ENCODE measurements around the gene DYNC1H1.

The DYNC1H1 gene

DNA sequence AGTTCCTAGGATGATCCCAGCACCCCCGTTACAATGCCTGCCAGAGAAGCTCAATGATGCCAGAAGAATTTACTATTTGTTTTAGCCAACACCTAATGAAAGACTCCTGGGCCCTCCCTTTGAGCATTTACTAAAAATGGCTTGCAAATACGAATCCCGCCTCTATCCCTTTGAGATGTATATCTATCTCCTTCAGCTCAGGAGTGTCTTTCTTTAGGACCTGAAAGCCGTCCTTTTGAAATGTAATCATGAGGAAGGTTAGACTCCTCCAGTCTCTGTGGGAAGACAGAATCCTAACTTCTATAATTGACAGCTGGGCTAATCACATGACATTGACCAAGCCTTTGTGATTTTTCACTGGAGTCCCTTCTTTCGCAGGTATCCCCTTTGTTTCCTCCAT lies 19.2 kb upstream of the DYNC1H1 start:
- no peak for DNase-seq

DNA sequence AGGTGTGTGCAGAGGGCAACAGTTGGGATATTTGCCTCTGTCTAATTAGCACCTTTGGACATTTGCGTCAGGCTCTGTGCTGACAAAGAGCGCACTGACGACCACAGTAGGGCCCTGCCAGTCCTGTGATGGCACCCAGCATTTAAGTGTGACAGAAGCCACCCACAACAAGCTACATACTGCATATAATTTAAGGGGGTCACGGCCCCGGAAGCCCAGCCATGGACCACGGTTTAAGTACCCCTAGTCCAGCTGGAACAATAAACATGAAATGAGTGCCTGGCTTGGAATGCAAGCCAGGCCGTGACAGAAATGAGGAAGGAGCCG lies 16.8 kb upstream of the DYNC1H1 start:
- DNase-seq, result peak; percentile 15

DNA sequence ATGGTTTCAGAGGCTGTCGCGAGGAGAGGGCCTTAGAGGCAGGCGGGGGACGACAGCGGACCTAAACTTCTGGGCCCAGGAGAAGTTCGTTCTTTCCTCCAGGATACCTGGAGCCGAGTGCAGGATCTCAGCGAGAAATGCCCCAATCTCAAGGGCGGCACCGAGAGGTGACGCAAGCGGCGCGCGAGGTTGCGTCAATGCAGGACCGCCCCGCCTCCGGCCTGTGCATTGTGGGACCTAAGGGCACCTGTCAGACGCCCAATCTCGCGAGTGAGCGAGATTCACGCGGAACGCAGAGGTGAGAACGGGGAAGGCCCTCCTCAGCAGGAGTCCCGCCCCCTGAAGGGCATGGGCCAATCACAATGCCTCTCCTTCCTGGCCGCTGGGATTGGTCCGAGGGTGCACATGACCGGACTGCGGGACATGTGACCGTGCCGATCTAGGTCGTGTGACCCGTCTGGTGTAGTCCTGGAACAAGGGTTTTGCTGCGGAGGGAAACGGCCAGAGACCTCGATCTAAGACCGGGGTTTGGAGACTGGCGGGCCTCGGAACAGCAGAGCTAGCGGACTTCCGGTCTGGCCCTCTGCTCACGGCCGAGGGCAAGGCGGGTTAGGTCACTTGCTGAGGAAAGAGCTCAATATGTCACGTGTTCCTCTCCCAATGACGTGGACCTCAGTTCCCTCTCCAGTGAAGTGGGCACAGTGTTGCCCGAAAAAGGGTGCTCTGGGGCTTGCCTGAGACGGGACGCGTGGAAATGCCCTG lies 16.3 kb upstream of the DYNC1H1 start:
- peak; percentile 99 for DNase-seq

DNA sequence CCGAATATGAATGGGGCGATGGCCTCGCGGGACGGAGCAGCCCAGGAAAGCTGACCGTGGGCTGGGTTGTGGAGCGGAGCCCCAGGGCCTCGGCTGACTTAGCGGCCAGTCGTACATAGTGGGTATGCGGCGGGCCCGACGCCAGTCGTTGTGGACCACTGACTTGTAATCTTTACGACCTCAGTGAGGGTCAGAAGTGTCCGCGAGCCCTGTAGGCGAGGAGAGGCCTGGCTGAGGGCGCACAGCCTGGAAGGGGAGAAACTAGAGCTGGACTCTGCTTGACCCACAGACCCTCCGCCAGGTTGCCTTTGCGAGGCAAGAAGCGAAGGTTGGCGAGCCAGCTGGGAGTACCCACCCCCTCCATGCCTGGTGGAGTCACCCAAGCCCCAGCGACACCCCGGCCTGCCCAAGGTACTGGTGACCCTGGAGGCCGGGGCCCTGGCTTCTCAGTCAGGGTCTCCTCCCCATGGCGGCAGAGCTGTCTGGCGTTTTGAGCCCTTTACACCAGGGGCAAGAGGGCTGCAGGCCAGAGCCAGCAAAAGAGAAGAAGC lies 15.6 kb upstream of the DYNC1H1 start:
- no peak for DNase-seq

DNA sequence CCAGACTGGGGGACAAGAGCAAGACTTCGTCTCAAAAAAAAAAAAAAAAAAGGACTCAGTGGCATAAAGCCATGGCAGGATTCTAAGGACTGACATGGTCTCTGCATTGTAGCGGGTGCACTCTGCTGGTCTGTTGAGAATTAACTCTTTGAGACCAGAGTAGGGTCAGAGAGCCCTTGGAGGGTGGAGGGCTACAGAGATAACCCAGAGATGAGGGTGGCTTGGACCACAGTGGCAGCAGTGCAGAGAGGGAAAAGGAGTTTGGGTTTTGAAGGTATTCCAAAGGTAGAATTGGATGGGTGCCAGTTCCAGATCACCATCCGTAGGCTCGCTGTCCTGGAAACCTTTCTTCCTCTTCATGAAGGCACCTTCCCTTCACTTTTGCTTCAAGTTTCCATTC lies 14.3 kb upstream of the DYNC1H1 start:
- DNase-seq, result no peak

DNA sequence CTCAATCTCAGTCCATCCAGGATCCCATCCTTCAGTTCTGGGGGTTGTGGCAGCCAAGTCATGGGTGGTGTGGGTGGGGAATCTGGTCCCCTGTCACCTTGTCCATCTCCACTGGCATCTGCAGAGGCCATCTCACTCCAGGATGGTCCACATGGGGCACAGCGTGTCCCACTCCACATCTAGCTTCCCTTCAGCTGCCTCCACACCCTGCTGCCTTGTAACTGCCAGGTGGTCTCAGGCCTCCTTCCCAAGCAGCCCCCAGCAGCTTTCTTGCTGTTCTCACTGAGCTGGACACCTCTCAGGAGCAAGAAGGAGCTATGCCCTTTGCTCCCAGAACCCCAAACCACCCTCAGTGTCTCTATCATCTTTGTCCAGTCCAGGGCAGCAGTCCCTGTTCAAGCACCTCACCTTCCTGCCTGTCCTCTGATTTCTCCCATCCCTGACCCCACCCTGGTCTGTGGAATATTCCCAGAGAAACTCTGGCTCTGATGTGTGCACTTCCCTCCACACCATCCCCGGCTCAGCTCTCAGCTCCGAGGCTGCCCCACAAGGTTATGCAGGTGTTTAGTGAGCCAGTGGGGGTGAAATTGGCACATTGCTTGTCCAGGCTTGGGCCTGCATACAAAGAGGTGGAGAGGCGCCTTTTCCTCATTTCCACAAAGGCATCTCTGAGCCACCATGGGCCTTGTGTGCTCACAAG lies 13.7 kb upstream of the DYNC1H1 start:
- no peak for DNase-seq

DNA sequence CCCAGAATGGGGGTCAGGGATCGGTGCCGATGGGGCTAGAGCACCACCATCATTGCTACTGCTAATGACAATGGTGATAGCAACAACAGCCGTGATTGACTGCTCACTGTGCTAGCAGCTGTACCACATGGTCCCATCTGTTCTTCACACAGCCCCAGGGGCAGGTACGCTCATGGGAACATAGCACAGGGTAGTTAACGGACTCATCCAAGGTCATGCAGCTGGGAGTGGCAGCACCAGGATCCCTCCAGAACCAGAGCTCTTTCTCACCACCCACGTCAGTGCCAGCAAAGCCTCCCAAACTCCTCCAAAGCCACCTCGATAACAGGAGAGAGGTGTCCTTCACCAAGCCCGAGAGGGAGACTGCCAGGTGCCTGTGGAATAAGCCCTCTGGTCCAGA lies 11.2 kb upstream of the DYNC1H1 start:
- no peak for DNase-seq

DNA sequence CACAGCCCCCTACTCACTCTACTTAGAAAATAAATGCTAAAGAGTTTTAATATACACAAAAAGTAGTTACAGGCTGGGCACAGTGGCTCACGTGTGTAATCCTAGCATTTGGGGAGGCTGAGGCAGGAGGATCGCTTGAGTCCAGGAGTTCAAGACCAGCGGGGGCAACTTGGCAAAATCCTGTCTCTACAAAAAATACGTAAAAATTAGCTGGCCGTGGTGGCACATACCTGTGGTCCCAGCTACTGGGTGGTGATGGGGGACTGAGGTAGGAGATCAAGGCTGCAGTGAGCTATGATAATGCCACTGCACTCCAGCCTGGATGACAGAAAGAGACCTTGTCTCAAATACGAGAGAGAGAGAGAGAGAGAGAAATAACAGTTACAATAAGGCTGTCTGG lies 9.9 kb upstream of the DYNC1H1 start:
- DNase-seq, result no peak

DNA sequence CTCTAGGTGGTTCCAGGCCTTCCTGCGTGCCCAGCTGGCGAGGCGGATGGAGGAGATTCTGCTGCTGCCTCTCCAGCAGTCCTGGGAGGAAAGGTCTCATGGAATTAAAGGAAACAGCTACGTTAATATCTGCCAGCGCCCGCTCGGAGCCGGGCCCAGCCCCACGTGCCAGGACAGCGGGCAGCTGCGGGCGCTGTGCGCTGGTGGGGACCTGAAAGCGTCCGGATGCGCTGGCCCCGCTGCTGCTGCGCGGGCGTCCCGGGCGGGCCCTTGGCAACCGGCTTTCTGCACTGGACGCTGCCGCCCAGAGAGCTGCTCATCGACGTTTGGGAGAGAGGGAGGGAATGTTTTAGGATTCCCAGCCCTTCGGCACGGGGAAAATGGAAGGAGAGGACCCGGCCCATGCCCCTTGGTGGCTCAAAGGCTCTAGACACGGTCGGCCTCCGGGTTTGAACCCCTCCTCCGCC lies 8.6 kb upstream of the DYNC1H1 start:
- no peak for DNase-seq

DNA sequence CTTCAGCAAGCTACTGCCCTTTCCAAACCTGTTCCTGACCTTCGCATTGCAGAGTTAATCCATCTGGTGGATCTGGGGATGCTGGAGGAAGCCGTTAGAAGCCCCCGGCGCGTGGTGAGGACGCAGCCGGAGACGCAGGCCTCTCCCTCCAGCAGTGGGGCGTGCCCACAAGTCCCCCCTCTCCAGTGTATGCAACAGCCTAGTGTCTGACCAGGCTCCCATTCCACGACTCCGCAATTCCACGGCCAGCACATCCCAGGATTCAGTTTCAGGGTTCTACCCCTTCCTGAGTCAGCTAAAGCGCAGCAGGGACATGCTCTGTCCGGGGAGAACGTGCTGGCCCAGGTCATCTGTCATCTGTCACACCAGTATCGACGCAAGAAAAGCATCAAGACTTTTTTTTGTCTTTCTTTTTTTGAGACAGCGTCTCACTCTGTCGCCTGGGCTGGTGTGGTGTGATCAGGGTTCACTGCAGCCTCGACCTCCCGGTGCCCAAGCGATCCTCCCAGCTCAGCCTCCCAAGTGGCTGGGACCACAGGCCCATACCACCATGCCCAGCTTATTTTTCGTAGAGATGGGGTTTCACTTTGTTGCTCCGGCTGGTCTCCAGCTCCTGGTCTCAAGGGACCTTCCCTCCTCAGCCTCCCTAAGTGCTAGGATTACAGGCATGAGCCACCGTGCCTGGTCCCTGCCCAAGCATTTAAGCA lies 8.0 kb upstream of the DYNC1H1 start:
- DNase-seq, result no peak

DNA sequence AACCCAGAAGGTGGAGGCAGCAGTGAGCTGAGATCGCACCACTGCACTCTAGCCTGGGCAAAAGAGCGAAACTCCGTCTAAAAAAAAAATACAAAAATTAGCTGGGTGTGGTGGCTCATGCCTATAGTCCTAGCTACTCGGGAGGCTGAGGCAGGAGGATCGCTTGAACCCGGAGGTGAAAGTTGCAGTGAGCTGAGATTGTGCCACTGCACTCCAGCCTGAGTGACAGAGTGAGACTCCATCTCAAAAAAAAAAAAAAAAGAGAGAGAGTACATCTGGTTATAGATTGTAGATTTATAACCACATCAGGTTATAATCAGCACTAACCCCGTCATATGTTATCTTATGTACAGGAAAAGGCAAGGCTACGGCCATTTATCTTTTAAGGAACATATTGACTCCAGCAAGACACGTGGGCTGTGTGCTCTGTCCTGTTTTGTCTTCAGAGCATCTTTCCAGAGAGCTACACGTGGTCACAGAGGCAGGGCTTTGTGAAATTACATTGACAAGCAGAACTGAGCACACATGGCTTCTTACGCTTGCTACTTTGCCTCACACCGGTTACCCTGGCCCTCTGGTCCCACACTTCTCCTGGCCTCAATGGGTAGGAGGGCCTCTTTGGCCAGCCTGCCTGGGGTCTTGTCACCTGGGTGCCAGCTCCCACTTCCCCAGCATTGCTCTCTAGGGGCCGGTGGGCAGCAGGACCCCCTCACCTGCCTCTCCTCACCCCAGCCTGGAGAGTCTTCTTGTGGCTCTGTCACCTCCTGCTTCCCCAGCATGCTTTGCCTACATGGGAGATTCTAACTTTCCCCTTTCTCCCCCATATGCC lies 6.8 kb upstream of the DYNC1H1 start:
- no peak for DNase-seq

DNA sequence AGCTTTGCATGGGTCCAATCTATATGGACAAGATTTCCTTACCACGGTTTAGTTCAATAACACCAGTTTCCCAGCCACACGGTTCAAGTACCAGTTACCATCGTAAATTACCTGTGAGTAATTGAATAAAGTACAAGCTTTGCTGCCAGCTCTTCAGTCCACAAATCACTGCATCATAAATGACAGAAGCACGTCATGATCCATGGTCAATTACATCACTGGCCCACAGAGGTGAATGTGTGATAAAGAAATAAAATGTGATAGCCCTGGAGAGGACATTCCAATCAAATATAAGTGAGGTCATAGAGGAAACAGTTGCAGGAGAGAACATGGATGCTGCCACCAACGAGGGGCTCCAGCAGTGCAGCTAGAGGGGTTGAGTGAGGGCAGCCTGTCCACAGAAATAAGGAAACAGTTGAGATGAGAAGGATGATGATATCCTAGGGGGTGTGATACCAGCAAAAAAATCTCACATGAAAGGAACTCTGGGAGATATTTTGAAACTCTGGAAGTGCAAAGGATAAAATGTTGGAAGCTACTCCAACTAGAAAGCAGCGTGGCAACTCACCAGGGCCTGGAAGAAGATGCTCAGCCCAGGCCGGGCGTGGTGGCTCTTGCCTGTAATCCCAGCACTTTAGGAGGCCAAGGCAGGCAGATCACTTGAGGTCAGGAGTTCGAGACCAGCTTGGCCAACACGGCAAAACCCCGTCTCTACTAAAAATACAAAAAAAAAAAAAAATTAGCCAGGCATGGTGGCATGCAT lies 5.8 kb upstream of the DYNC1H1 start:
- no peak for DNase-seq

DNA sequence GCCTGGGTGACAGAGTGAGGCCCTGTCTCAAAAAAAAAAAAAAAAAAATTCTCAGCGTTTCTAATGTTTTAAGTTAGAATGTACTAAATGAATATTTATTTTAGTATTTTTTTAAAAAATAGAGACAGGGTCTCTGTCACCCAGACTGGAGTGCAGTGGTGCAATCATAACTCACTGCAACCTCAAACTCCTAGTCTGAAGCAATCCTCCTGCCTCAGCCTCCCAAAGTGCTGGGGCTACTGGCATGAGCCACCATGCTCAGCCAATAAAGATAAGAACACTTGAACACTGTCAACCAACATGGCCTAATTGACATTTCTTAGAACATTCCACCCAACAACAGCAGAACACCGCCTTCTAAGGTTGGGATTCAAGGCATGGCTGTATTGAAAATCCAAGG lies 5.1 kb upstream of the DYNC1H1 start:
- no peak for DNase-seq

DNA sequence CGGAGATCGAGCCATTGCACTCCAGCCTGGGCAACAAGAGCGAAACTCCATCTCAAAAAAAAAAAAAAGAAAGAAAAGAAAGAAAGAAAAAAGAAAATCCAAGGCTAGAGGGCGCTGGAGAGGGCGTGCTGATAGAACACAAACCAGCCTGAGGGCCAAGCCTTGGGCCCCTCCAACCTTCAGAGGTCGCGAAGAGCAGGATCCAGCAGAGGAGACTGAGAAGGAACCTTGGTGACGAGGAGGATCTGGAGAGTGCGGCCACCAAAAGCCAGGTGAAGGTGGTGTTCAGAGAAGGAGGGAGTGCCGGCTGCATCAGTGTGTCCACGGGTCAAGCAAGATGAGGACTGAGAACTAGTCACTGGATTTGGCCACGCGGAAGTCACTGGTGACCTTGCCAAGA lies 4.1 kb upstream of the DYNC1H1 start:
- DNase-seq, result peak; percentile 40

DNA sequence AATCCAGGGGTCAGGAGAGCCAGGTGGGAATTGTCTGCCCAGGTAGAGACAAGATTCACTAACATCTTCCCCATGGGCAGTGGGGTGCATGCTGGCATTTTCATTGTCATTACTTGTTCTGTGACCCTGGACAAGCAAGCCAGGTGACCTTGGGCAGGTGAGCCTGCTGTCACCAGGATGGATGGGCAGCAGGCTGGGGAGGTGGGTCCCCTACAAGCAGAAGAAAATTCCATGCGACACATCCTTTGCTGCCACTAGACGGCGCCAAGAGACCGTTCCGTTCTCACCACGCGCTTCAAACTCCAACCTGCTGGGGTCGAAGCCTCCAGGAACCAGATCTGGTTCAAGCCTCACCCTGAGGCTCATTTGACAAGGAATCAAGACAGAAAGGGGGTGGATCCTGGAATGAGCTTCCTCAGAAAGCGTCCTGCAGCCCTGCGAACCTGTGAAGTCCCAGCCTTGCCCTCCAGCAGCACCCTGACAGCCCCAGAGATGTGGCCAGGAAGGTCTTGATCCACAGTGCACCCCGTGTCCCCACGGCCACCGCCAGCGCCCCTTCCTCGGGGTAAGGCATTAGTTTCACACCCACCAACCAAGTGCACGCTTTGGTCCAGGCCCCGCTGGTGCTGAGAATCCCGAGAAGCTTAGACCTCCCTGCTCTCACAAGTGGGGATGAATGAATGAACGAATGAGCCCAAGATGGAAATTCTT lies 3.2 kb upstream of the DYNC1H1 start:
- peak; percentile 83 for DNase-seq

DNA sequence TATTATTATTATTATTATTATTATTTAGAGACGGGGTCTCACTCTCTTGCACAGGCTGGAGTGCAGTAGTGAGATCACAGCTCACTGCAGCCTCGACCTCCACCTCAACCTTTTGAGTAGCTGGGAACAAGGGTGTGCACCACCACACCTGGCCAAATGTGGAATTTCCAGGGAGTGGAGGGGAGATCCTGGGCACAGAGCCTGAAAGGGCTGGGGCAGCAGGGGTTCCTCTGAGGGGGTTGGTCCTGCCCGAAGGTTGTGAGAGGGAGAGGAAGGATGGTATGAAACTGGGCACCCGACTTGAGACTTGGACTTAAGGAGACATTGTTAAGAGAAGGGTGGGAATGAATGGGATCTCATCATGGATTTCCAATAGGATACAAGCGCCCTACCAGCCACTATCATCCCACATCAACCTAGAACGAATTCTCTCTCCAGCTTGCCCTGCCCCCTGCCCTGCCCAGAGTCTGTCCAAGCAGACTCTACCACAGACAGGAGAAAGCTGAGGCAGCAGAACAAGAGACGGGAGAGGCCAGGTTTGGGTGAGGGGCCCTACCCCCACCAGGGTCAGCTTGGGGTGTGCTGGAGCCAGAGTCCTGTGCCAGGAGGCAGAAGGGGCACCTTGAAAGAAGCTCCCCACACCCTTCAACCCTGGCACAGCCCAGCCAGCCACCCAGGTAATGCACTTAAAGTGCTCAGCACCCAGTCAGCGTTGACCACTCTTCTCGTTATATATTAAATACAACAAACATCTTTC lies 2.4 kb upstream of the DYNC1H1 start:
- no peak for DNase-seq

DNA sequence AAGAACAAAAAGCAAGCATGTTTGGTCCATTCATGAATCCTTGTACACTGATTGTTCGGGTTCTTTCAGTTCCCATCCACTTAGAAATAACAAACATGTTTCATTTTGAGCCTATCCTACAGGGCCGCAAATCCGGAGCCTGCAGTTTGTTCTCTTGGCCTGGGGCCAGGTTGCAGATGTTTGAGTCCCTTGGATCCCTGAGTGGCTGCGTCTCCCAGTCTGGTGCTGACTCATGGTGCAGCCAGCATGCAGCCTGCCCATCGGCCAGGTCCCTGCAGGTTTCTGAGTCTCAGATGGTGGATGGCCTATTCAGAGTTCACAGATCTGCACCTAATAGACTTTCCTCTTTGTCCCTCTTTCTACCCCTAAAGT lies 1.9 kb upstream of the DYNC1H1 start:
- DNase-seq, result no peak

DNA sequence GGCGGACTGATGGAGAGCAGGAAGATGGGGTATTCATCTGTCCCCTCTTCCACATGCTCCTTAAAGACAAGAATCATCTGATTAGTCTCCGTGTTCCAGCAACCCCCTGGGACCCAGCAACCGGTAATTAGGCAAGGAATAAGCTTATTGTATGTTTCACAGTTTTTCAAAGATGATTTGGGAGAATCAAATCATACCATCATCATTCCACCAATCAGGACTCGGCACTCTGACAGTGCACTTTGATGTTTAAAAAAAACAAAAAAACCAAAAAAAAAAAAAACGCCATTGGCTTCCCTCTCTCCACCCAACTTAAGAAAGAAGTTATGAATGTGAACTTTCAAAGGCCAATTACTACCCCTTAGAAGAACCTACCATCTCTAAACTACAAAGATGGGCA lies 1.3 kb upstream of the DYNC1H1 start:
- DNase-seq, result no peak

DNA sequence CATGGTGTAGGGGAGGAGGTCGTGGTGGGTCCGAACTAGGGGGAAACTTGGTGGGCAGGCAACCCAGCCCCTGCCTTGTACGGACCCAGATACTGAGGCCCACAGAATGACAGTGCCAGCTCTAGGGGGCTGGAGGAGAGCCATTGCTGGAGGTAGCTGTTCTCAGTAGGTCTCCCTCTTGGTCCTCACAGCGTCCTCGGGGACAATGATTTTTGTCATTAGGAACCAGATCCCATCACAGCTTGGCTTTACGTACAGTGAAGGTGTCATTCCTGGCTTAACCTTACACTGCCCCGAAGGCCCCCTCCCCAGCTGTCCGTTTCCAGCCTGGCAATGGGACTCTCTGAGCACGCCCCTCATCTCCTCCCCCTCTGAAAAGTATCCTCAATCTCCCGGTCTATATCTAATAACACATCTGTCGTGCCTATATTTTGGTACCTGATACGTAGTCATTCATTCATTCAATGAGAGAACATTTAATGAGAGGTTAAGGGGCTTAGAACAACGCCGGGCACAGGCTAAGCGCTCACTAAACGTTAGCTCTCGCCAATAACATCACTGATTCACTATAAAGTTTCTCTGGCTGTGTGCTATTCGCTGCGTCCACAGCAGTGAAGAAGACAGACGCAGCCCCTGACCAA lies 597 bp upstream of the DYNC1H1 start:
- no peak for DNase-seq

DNA sequence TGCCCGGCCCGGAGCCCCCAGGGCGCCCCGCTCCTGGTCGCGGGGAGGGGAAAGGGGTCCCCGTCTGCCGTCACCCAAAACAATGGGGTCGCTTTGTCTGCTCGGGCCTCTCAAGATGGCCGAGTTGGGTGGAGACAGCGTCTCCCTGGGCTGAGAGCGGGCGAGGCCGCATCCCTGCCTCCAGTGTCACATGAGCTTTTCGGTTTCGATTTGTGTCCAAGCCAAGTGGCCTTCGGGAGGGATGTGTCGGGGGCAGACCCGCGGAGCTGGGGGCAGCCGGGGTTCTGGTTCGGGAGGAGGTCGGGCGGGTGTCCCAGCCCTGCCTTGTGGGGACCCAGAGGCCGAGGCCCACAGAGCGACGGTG lies 790 bp downstream of the DYNC1H1 start:
- peak; percentile 62 for DNase-seq
